EH (cell line): ENCODE results near the gene SEZ6L.

Experiments
- DNase-seq: peaks from one replicate; pipeline ENCODE4 v3.0.0-alpha.2; 2015; ENCODE audit warnings: low read depth

Gene SEZ6L

DNA sequence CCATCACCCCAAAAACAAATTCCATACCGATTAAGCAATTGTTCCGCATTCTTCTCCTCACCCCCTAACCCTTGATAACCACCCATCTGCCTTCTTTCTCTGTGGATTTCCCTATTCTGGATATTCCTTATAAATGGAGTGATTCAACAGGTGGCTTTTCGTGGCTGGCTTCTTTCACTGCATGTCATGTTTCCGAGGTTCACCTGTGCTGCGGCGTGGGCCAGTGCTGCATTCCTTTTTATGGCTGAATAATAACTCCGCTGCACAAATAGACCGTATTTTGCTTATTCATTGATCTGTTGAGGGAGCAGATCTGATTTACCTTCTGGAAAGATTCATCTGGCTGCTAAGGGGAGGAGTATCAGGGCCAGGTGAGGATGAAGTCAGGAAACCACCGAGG lies 165.0 kb downstream of the SEZ6L start:
- DNase-seq, result no peak

DNA sequence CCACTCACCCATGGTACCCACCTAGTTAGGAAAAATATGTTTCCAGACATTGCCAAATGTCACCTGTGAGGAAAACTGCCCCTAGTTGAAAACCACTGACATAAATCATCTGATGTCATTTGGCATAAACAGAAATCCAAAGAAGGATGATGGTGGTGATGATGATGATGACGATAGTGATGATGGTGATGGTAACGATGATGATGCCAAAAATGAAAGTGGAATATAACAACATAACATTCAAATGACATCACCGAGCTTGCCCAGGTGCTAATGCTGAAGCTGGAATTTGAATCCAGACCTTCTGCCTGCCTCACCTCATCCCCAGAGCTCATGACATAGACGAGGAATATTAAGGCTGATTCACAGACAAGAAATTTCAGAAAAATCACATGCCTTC lies 167.5 kb downstream of the SEZ6L start:
- no peak for DNase-seq

DNA sequence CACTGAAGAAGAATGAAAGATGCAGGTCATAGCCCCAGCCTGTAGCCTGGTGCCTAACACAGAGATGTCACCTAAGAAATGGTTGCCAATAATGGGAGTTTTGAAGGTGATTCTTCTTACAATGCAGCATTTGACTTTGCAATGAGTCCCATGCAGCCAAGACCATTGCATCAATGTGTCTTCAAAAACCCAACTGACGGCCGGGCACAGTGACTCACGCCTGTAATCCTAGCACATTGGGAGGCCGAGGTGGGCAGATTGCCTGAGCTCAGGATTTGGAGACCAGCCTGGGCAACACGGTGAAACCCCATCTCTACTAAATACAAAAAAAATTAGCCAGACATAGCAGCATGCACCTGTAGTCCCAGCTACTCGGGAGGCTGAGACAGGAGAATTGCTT lies 170.5 kb downstream of the SEZ6L start:
- DNase-seq, result no peak

DNA sequence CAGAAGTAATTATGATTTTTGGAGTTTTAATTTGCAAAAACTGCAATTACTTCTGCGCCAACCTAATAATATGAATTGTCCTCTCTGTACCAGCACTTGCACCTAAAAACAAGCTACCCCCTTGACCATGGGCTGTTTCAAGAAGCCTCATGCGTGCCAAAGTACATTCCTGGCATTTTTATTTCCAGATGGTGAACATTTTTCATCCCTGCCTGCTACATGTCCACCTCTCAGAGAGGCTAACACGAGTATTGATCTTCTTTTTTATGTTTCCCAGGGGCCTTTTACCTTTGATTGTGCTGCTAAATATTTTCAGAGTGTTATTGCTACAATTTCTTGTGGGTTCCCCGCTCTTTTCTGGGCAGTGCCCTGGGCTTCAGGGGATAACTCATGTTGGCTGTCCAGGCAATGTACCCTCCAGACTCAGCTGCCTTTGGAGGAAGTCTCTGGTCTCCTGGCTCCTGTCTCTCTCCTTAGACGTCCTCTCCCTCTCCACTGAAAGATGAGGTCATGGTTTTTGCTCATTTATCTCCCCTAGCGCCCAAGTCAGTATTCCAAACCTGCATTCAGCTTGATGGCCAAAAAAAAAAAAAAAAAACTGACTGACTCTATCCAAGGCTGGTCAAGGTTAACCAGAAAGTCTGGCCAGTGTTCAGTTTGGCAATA lies 173.6 kb downstream of the SEZ6L start:
- no peak for DNase-seq

DNA sequence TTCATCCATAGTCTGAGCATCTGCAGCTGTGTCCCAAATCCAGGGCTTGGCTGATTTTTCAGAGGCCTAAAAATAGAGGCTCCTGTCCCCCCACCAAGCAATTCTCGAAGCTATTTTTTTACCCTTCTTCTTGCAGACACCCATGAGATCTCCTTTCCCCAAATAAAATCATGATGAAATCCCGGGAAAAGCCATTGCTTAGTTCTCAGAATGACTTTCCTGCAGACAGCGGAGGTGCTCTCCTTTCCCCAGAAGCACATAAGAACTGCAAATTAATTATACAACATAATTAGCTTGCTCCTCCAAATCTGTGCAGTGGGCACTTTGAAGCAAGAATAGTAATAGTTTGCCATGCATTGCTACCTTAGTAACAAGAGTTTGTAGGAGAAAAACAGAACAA lies 176.2 kb downstream of the SEZ6L start:
- DNase-seq, result no peak

DNA sequence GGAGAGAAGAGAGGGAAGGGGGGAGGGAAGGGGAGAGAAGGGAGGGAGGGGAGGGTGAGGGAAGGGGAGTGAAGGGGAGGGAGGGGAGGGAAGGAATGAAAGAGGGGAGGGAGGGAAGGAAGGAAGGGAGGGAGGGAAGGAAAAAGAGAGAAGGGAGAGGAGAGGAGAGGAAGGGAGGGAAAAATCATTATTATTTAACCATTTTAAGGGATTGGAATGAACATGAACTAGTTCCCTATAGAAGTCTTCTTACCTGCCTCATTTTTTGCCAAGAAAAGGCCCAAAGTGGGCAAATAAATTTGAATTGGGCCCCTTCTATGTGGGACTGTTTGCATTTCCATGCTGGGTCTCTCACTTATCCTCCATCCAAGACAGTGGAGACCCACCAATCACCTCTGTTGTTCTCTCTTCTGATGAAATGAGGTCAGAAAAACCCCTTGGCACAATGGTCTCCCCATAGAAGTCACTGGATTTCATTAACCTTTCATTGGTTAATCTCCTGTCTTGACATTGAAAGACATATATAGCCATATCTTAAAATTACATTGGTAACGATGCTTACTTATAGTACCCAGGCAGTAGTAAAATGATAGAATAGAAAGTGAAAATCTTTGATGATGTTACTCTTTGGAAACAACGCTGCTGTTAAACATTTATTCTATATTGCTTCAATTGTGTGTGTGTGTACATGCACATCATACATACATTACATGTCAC lies 179.7 kb downstream of the SEZ6L start:
- DNase-seq, result no peak

DNA sequence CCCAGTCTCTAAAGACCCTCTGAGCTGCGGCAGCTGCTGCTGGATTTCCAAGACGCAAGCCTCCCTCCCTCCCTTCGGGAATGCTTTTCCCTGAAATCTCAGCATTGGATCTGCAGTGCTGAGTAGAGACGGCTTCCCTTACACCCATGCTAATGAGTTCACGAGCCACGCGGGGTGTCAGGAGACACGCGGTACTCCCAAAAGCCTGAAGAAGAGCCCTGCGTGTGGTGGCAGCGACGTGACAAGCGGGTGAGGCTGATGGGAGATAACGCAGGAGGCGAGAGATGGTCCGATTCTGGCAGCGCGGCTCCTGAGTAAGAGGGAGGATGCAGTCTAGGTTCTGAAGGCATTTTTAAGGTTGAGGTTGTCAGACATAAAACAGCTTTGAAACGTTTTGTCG lies 185.4 kb downstream of the SEZ6L start:
- DNase-seq, result no peak

DNA sequence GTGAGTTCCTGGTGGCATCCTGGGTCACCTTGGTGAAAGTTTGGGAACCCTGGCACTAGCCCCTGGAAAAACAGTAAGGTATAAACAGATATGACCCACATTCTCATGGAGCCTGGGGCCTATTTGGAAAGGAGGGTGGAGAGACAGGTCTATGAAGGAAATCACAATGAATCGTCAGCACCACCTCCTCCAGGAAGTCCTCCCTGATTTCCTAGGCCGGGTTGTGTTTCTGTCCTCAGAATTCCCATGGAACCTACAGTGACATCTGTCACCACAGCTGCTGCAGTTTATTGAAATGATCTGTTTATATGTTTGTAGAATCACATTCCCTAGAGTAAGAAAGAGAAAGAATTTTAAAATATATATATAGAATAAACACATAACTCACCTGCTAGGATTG lies 188.0 kb downstream of the SEZ6L start:
- DNase-seq, result no peak

DNA sequence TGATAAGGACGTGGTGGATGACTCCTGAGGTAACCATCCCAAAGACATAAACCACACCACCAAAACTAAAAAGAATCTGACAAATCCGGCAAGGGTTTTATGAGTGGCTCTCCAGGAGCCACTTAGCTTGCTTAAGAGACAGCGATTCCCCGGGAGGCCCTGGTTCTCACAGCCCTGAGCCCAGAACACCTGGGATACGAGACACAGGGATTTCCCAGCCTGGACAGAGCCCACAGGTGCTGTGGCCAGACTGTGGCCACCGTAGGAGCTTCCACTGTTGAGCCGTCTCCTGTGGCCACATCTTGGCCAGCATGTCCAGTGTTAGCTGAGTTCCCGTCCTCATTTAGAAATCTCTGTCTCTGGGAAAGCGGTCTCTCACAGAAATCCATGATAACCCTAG lies 188.6 kb downstream of the SEZ6L start:
- DNase-seq, result no peak

DNA sequence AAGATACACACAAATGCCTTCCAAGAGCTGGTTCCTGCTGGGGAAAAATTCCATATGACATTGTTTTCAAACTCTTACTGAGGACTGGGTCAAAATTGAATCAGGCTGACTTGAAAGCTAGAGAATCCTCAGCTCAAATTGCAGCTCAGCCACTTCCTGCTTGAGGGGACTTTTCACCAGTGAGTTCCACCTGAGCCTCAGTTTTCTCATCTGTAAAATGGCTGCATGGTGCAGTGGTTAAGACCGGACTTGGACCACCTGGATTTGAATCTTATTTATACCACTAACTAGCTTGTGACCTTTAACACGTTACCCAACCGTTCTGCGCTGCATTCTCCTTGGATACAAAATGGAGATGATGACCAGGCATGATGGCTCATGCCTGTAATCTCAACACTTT lies 189.9 kb downstream of the SEZ6L start:
- no peak for DNase-seq

DNA sequence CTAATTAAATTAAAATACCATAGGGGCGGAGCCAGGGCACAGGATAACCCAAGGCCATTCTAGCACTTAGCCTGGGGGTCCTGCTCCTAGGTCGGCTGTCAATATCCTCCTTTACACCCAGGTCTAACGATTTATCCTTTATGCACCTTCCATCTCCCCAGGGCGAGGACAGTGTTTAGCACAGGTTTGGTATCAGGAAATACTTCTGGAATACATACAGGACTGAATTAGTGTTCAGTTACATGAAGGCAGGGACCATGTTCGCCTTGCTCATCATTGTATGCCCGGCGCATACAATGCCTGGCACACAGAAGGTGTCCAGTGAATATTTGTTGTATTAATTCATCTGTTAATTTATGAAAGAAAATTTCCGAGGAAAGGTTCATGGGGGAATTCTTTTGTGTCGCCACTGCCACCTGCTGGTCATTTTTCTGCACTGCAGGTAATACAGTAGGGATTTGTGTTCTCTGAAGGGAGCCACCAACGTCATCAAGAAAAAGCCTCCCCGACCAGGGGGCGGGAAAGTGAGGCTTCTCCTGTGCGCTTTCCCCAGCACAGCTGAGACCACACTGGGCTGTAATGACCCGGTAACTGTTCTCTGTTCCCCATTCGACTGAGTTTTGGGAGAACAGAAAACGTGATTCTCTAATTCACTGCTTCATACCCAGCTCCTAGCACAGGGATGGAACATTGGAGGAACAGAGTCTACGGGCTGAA lies 191.1 kb downstream of the SEZ6L start:
- DNase-seq, result peak; percentile 75

DNA sequence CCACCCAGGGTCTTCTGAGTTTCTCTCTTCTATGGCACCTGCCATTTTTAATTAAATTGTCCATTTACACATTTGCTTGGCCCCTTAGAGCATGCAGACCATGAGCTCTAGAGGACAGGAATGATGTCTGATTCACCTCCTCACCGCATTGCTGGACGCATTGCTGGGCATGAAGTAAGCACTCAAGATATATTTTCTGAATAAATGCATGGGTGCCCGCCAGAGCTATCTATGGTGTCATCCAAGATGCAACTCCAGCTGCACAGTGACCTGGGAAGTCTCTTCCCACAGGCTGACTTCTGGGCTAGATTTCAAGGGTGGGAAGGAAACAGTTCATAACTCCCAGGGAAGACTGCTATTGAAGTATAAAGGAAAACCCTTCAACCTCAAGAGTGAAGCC lies 193.2 kb downstream of the SEZ6L start:
- peak; percentile 75 for DNase-seq

DNA sequence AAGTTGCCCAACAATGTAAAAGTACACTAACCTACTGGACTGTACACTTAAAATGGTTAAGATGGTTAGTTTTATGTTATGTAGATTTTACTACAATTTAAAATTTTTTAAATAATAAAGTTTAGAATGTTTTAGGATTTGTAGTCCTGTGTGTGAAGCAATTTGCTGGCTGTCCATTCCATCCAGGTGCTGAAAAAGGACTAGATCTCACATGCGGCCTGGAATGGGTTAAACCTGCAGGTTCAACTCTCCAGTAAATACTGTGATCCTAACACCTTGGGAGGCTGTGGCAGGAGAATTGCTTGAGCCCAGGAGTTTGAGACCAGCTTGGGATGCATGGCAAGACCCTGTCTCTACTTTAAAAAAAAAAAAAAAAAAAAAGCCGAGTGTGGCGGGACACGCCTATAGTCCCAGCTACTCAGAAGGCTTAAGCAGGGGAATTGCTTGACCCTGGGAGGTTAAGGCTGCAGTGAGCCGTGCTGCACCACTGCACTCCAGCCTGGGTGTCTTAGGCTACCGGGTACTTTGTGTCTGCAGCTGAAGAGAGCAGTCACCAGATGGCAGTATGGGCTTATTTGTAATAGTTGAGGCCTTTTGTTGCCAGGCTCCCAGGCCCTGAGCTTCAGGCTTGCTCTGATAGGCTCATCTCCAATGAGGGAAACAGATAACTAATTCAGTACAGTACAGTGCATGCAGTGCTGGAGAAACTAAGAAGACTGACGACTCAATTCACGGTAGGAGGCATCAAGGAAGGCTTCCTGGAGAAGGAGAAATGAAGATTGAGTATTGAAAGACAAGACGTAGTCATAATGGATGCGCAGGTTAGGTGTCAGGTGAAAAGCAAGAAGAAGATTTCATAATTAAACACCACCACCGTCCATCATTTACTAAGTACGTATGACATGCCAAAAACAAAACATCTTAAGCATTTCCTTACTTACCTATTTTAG lies 195.1 kb downstream of the SEZ6L start:
- peak; percentile 84 for DNase-seq

DNA sequence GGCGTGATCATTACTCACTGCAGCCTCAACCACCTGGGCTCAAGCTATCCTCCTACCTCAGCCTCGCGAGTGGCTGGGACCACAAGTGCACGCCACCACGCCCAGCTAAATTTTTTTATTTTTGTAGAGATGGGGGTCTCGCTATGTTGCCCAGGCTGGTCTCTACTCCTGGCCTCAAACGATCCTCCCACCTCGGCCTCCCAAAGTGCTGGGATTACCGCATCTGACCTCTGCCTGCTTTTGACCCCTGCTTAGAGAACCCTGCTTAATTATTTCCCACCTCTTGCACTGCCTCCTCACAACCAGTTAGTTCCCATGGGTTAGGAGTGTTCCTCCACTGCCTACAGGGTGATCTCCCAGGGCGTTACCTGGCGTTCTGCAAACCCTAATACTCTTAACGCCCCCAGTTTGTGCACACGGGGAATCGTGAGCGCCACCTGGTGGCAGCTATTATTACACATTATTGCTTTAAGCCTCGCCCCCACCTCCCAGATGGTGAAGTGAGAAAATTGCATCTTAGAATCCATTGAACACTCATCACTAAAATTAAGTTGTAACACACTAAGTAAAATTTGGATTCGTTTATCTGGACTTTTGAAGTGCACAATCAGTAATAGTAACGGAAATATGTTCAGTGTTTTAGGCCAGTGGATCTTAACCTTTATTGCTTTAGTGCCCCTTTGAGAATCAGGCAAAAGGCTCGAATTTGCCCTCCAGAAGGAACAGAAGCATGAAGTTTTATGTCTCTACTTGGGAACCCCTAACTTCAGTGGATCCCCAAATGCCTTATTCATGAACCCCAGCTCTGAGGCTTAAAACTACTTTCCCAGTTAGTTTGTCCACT lies 198.4 kb downstream of the SEZ6L start:
- peak; percentile 58 for DNase-seq

DNA sequence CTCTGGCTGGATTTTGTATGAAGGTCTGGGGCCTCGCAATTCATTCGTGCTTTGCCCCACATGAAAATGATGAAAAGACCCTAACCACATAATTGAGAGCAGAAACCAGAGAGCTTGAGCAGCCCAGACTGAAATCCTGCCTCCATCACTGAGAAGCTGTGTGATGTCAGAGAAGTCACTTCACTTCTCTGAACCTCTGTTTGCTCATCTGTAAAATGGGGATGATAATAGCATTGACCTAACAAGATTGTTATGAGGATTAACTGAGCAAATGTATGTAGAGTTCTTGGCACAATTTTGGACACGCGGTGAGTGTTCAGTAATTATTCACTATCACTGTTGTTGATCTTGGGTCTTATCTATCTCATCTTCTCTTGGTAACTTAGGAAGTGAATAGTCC lies 203.6 kb downstream of the SEZ6L start:
- peak; percentile 6 for DNase-seq

DNA sequence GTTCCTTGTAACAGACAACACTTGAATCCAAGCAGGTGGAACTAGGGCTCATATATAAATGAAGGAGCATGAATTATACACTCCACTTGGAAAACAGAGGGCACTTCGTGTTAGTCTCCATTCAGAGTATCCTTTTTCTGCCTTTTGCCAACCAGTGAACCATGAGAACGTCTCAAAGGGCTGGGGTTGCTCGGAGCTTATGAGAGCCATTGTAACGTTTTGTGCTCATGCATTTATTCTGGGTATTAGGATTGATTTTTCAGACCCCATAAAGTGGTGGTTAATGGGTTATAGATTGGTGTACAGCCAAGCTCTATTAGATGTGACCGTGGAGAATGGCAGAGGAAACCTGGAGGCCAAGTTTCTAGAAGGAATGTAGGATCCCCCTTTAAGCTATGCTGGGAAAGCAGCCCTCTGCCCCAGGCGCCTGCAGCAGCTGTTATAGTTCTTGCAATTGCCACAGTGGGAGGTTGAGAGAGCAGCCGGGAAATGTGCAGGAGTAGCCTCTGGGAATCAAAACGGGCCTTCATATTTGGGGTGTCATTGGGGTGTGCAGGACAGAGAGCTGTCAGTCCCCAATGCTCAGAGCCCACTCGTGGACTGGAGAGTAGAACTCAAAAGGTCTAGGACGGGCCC lies 205.2 kb downstream of the SEZ6L start:
- no peak for DNase-seq

DNA sequence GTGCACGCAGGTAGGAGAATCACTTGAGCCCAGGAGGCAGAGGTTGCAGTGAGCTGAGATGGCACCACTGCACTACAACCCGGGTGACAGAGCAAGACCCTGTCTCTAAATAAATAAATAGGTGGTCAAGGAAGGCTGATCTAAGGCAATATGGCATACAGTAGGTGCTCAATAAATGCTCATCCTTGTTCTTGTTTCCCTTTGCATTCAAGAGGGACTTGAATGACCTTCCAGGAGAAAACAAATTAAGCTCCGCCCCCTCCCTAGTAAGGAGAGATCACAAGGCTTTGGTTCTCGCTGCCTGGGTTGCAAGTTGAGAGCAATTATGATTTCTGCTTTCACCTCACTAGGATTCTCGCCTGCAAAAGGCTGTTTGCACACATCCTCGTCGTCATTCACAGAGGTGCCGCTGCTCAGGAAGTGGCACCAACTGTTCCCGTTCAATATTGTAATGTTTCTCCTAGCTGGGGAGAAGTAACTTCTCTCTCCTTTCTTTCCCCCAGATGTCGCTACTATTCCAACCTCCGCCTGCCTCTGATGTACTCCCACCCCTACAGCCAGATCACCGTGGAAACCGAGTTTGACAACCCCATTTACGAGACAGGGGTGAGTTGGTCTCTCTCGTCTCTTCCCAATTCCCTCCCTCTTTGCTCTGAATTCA lies 208.0 kb downstream of the SEZ6L start:
- DNase-seq, result no peak

DNA sequence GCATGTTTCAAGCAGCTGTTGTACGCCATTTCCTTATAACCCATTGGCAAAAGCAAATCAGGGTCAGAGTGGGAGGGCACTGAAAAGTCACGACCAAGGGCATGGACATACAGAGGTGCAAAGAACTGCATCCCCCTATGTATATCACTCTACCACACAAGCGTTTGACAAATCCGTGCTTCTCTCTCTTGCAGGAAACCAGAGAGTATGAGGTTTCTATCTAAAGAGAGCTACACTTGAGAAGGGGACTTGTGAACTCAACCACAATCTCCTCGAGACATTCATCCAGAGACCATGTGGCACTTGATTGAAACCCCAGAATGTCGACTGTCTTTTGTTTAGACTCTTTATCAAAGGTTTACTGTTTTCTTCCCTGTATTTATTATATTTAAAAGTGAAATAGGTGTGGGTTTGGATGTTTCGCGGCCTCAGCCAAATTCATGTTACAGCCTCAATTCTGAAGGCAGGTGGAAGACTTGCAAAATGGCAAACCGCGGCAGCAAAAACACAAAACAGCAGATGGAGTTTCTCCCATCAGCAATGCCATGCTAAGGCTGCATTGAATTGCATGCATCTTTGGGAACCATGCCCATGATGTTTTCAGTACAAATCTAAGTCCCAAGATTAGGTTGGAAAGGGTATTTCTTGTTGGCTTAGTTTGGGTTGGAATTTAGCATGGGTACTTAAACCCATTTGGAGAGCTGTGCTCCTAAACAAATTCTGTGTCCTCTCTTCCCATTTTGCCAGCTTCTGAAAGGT lies 211.0 kb downstream of the SEZ6L start:
- DNase-seq, result no peak

DNA sequence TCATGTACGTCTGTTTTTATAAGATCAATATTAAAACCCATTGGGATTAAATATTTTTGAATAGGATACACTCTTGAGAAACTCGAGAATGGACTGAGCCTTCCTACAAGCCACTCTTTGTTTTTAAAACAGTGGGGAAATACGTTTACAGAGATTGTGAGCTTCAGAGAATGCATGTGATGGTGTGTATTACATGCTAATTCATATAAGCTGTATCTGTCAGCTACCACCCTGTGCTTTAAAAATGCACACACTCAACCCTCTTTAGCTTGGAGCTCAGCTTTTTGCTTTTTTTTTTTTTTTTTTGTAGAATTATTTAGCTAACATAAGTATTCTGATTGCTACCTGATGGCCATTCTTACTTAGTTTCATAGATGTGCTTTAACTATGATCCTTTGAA lies 213.5 kb downstream of the SEZ6L start:
- DNase-seq, result no peak
